ENCODE results near the gene CUL9. TPM values are rescaled to one million over a fixed set of nuclear protein-coding genes. Genes with fewer than 3 reads are reported as not detected.

The CUL9 gene
- polyA plus RNA-seq, 1 donor from 2014 or later = 65.0 TPM

DNA sequence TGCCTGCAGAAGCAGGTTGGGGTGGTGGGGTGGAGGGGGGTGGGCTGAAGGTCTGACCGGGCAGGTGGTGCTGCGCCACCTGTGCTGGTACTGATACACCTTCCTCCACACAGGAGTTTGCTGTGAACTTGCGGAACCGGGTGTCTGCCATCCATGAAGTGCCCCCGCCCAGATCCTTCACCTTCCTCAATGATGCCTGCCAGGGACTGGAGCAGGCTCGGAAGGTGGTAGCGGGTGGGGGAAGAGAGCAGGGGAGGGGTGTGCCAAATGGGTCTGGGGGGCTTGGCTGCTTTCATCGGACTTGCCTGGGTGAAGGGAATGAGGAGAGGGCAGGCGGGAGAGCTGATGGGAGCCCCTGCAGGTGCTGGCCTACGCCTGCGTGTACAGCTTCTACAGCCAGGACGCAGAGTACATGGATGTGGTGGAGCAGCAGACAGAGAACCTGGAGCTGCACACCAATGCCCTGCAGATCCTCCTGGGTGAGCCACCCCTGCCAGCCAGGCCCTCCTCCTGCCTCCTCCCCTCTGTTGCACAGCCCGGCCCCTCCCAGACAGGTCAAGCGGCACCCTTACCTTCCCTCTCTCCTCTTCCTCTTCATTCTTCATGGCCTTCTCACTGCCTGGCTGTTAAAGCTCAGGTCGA is 40.5 kb downstream of the CUL9 start:
- Histone ChIP-seq H3F3A (ENCODE audit: insufficient read depth, low read length, poor library complexity, severe bottlenecking) (no peaks in the 10 kb centered on the region), H2AFZ (ENCODE audit: low read depth, low read length) (no peak overlapping the region), H3K36me3 (ENCODE audit: insufficient read depth, low read length) (no peaks in the 10 kb centered on the region), H3K4me3 (ENCODE audit: low read length) (no peak overlapping the region), H3K4me2 (ENCODE audit: low read length) (no peak overlapping the region), H3K27ac (ENCODE audit: low read length) (no peak overlapping the region), H3K79me2 (replicated peaks; ENCODE audit: insufficient read depth, low read length) (no peaks in the 10 kb centered on the region), H3K9me3 (ENCODE audit: low read length) (no peaks in the 10 kb centered on the region), H3K9me2 (ENCODE audit: insufficient read depth, low read length) (no peaks in the 10 kb centered on the region), H3K9ac (ENCODE audit: low read length) (no peak overlapping the region), H3K27me3 (ENCODE audit: insufficient read depth, low read depth, low read length) (no peaks in the 10 kb centered on the region), H4K20me1 (ENCODE audit: insufficient read depth) (no peaks in the 10 kb centered on the region)
- TF ChIP-seq EP300 (conservative IDR thresholded peaks at IDR 0.05; ENCODE audit: poor library complexity, severe bottlenecking) = no peak
- TF ChIP-seq TAF1 (IDR thresholded peaks at IDR 0.05; ENCODE audit: low read depth) = no peak
- no peak for TF ChIP-seq REST (IDR thresholded peaks at IDR 0.05; ENCODE audit: borderline replicate concordance)
- TF ChIP-seq RAD21 (conservative IDR thresholded peaks at IDR 0.05) = no peak
- TF ChIP-seq MXI1 (conservative IDR thresholded peaks at IDR 0.05; ENCODE audit: poor library complexity, severe bottlenecking) = no peak
- no peak for TF ChIP-seq SMC3 (conservative IDR thresholded peaks at IDR 0.05; ENCODE audit: poor library complexity)
- TF ChIP-seq CTCF (IDR thresholded peaks at IDR 0.05; ENCODE audit: poor library complexity, severe bottlenecking) = no peak
- TF ChIP-seq EZH2 (IDR thresholded peaks at IDR 0.05; ENCODE audit: borderline replicate concordance, insufficient read depth, low read length, poor library complexity, severe bottlenecking) = no peak
- no peak for TF ChIP-seq POLR2AphosphoS5 (IDR thresholded peaks at IDR 0.05)

GRCh38 chr6:43223175-43223574 is 41.2 kb downstream of the CUL9 start:
- no peaks in the 10 kb centered on the region for H3K9me3 ChIP-seq (ENCODE audit: low read length)
- no peaks in the 10 kb centered on the region for H3K27me3 ChIP-seq (ENCODE audit: insufficient read depth, low read depth, low read length)
- H3K9me2 ChIP-seq (ENCODE audit: insufficient read depth, low read length) = no peaks in the 10 kb centered on the region
- no peak overlapping the region for H3K9ac ChIP-seq (ENCODE audit: low read length)
- H3K36me3 ChIP-seq (ENCODE audit: insufficient read depth, low read length) = no peaks in the 10 kb centered on the region
- H3K4me3 ChIP-seq (ENCODE audit: low read length) = no peak overlapping the region
- no peak overlapping the region for H2AFZ ChIP-seq (ENCODE audit: low read depth, low read length)
- H3F3A ChIP-seq (ENCODE audit: insufficient read depth, low read length, poor library complexity, severe bottlenecking) = no peaks in the 10 kb centered on the region
- H4K20me1 ChIP-seq (ENCODE audit: insufficient read depth) = no peaks in the 10 kb centered on the region
- no peak for TF ChIP-seq POLR2AphosphoS5 (IDR thresholded peaks at IDR 0.05)
- no peak for TF ChIP-seq REST (IDR thresholded peaks at IDR 0.05; ENCODE audit: borderline replicate concordance)
- no peak for TF ChIP-seq RAD21 (conservative IDR thresholded peaks at IDR 0.05)
- no peak for TF ChIP-seq EZH2 (IDR thresholded peaks at IDR 0.05; ENCODE audit: borderline replicate concordance, insufficient read depth, low read length, poor library complexity, severe bottlenecking)
- no peak for TF ChIP-seq CTCF (IDR thresholded peaks at IDR 0.05; ENCODE audit: poor library complexity, severe bottlenecking)
- TF ChIP-seq TAF1 (IDR thresholded peaks at IDR 0.05; ENCODE audit: low read depth) = no peak
- TF ChIP-seq EP300 (conservative IDR thresholded peaks at IDR 0.05; ENCODE audit: poor library complexity, severe bottlenecking) = no peak
- TF ChIP-seq SMC3 (conservative IDR thresholded peaks at IDR 0.05; ENCODE audit: poor library complexity) = no peak
- TF ChIP-seq MXI1 (conservative IDR thresholded peaks at IDR 0.05; ENCODE audit: poor library complexity, severe bottlenecking) = no peak
- H3K27ac ChIP-seq (ENCODE audit: low read length) = no peak overlapping the region
- no peak overlapping the region for H3K4me2 ChIP-seq (ENCODE audit: low read length)
- H3K79me2 ChIP-seq (replicated peaks; ENCODE audit: insufficient read depth, low read length) = no peaks in the 10 kb centered on the region
